ENCODE results near the gene RELN.

The RELN gene

GRCh38 chr7:104034679-104035078 is 45.2 kb upstream of the RELN start:
- no peak for TF ChIP-seq ESRRG (CRISPR knock-in tag; IDR thresholded peaks at IDR 0.05)
- no peak for TF ChIP-seq ZFP30 (CRISPR knock-in tag; IDR thresholded peaks at IDR 0.05)
- TF ChIP-seq PPARA (CRISPR knock-in tag; IDR thresholded peaks at IDR 0.05; ENCODE audit: borderline replicate concordance) = no peak
- no peak for TF ChIP-seq ZNF8 (CRISPR knock-in tag; IDR thresholded peaks at IDR 0.05)
- no peak for TF ChIP-seq TSHZ2 (CRISPR knock-in tag; IDR thresholded peaks at IDR 0.05)
- TF ChIP-seq ARNTL (CRISPR knock-in tag; IDR thresholded peaks at IDR 0.05; ENCODE audit: borderline replicate concordance, low read depth) = no peak
- no peak for TF ChIP-seq PATZ1 (CRISPR knock-in tag; IDR thresholded peaks at IDR 0.05; ENCODE audit: borderline replicate concordance)
- no peak for TF ChIP-seq ZNF565 (CRISPR knock-in tag; conservative IDR thresholded peaks at IDR 0.05; ENCODE audit: low read depth)
- no peak for TF ChIP-seq ZFP3 (CRISPR knock-in tag; IDR thresholded peaks at IDR 0.05)
- TF ChIP-seq CREB5 (CRISPR knock-in tag; IDR thresholded peaks at IDR 0.05; ENCODE audit: low read depth) = no peak
- TF ChIP-seq ZNF70 (CRISPR knock-in tag; IDR thresholded peaks at IDR 0.05) = no peak
- no peak for TF ChIP-seq ZC3H10 (CRISPR knock-in tag; IDR thresholded peaks at IDR 0.05)
- TF ChIP-seq TOX (CRISPR knock-in tag; IDR thresholded peaks at IDR 0.05; ENCODE audit: borderline replicate concordance) = no peak
- TF ChIP-seq CSRNP3 (CRISPR knock-in tag; IDR thresholded peaks at IDR 0.05) = no peak
- no peak for ATAC-seq

- ATAC-seq = no peak
- TF ChIP-seq CSRNP3 (CRISPR knock-in tag; IDR thresholded peaks at IDR 0.05) (no peak), ARNTL (CRISPR knock-in tag; IDR thresholded peaks at IDR 0.05; ENCODE audit: borderline replicate concordance, low read depth) (no peak), RARB (CRISPR knock-in tag; IDR thresholded peaks at IDR 0.05) (no peak), ZNF565 (CRISPR knock-in tag; conservative IDR thresholded peaks at IDR 0.05; ENCODE audit: low read depth) (no peak), CREB5 (CRISPR knock-in tag; IDR thresholded peaks at IDR 0.05; ENCODE audit: low read depth) (no peak), TSHZ2 (CRISPR knock-in tag; IDR thresholded peaks at IDR 0.05) (no peak), TOX (CRISPR knock-in tag; IDR thresholded peaks at IDR 0.05; ENCODE audit: borderline replicate concordance) (no peak), GLIS3 (CRISPR knock-in tag; IDR thresholded peaks at IDR 0.05) (no peak)
Observed at GRCh38 chr7:104033837-104034236, 44.4 kb upstream of the RELN start.

Measured in SK-N-SH treated with all-trans-retinoic acid at 6 μM for 48 hours (cell line).